ENCODE results near the gene GTF2IRD1.
"Not testable (repeated sequence)": the region's sequence is repeated elsewhere in the genome, so short reads cannot be mapped to it uniquely, and the experiment has no call there.

Gene GTF2IRD1

DNA sequence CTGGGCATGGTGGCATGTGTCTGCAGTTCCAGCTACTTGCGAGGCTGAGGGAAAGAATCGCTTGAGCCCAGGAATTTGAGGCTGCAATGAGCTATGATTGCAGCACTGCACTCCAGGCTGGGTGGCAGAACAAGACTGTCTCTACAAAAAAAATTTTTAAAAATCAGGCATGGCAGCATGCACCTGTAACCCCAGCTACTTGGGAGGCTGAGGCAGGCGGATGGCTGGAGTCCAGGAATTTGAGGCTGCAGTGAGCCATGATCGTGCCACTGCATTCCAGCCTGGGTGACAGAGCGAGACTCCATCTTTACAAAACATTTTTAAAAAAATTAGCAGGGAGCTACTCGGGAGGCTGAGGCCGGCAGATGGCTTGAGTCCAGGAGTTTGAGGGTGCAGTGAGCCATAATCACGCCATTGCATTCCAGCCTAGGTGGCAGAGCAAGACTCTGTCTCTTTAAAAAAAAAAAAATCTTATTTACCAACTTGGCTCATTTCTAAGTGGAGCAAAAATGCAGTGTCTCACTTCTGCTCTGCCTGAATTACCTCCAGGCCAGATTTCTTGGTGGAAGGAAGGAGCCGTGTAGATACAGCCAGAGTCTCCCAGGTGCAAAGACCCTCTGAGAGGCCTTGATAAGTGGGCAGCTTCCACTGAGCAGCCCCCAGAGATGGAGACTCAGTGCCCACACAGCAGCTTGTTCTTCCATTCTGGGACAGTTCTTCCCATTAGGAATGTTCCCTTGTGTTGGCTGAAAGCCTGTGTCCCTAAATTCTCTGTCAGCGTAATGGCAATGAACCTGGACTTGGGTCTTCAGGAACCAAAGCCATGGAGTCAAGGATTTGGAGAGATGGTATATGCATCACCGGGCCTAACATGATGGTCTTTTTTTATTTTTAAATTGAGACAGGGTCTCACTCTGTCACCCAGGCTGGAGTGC lies 30.0 kb downstream of the GTF2IRD1 start:
- Mint-ChIP-seq H3K9me3 (no peaks in the 10 kb centered on the region), H3K36me3 (ENCODE audit: low read depth) (no peaks in the 10 kb centered on the region), H3K4me1 (ENCODE audit: low read depth) (no peaks in the 10 kb centered on the region), H3K4me3 (no peak overlapping the region), H3K27me3 (peaks cover 13% of the 10 kb centered on the region), H3K27ac (no peak overlapping the region)
- no peak for DNase-seq

DNA sequence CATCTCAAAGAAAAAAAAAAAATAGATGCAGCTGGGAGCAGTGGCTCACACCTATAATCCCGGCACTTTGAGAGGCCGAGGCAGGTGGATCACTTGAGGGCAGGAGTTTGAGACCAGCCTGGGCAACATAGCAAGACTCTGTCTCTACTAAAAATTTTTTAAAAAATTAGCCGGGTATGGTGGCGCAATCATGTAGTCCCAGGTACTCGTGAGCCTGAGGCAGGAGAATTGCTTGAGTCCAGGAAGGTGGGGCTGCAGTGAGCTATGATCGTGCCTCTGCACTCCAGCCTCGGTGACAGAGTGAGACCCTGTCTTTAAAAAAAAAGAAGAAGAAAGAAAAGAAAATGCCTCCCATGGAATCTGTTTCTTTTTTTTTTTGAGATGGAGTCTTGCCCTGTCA lies 31.9 kb downstream of the GTF2IRD1 start:
- no peaks in the 10 kb centered on the region for H3K4me1 Mint-ChIP-seq (ENCODE audit: low read depth)
- H3K36me3 Mint-ChIP-seq (ENCODE audit: low read depth), result no peaks in the 10 kb centered on the region
- no peak overlapping the region for H3K4me3 Mint-ChIP-seq
- H3K27ac Mint-ChIP-seq, result no peak overlapping the region
- no peaks in the 10 kb centered on the region for H3K9me3 Mint-ChIP-seq
- peaks cover 8% of the 10 kb centered on the region for H3K27me3 Mint-ChIP-seq
- no peak for DNase-seq

DNA sequence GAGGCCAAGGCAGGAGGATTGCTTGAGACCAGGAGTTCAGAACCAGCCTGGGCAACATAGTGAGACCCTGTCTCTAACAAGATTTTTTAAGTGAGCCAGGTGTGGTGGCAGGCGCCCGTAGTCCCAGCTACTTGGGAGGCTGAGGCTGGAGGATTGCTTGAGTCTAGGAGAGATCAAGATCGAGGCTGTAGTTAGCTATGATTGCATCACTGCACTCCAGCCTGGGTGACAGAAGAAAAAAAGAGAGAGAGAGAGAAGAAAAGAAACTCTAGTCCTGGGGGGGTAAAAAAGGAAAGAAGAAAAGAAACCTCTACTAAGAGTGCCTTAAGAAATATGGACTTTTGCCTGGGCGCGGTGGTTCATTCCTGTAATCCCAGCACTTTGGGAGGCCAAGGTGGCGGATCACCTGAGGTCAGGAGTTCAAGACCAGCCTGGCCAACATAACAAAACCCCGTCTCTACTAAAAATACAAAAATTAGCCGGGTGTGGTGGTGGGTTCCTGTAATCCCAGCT lies 34.9 kb downstream of the GTF2IRD1 start:
- not testable (repeated sequence) for H3K27me3 Mint-ChIP-seq; H3K27ac Mint-ChIP-seq; H3K9me3 Mint-ChIP-seq; DNase-seq; H3K4me1 Mint-ChIP-seq (ENCODE audit: low read depth); H3K4me3 Mint-ChIP-seq; H3K36me3 Mint-ChIP-seq (ENCODE audit: low read depth)

DNA sequence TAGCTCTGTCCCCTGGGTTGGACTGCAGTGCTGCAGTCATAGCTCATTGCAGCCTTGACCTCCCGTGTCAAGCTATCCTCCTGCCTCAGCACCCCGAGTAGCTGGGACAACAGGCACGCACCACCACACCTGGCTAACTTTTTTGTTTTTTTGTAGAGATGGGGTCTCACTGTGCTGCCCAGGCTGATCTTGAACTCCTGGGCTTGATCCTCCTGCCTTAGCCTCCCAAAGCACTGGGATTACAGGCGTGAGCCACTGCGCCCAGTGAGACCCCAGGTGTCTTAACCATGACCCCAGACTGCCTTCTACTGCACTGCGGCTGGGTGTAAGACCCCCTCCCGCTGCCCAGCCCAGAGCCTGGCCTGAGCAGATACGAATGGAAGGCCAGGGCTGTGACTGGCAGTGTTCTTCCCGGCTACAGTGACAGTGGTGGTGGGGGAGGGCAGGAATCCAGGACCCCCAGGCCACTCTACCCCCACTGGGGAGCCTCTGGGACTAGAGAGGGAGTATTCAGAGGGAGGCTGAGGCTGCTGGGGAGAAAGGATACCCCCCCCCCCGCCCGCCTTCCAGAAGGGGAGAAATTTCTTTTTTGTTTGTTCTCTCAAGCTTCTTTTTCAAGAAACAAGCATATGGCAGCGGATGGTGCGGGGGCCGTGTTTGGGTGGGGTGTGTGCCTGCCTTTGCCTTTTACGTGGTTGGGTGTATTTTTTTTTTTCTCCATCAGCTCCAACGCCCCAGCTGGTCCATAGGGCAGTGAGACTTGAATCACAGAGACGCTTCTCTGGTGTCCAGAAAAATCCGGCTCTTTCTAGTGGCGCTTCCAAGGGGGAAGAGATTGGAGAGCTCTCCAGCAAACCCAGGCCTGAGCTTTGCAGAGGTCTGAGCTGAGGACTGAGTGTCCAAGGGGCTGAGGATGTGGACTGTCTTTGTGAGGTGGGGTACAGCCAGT lies 36.6 kb downstream of the GTF2IRD1 start:
- Mint-ChIP-seq H3K27me3 (peaks cover 3% of the 10 kb centered on the region), H3K4me1 (ENCODE audit: low read depth) (no peaks in the 10 kb centered on the region), H3K27ac (peak overlapping the region; percentile 38), H3K4me3 (no peak overlapping the region), H3K9me3 (peaks cover 4% of the 10 kb centered on the region), H3K36me3 (ENCODE audit: low read depth) (no peaks in the 10 kb centered on the region)
- no peak for DNase-seq

DNA sequence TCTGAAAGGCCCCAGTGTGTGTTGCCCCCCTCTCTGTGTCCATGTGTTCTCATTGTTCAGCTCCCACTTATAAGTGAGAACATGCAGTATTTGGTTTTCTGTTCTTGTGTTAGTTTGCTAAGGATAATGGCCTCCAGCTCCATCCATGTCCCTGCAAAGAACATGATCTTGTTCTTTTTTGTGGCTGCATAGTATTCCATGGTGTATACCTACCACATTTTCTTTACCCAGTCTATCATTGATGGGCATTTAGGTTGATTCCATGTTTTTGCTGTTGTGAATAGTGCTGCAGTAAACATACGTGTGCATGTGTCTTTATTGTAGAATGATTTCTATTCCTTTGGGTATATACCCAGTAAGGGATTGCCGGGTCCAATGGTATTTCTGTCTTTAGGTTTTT lies 37.8 kb downstream of the GTF2IRD1 start:
- DNase-seq, result not testable (repeated sequence)

DNA sequence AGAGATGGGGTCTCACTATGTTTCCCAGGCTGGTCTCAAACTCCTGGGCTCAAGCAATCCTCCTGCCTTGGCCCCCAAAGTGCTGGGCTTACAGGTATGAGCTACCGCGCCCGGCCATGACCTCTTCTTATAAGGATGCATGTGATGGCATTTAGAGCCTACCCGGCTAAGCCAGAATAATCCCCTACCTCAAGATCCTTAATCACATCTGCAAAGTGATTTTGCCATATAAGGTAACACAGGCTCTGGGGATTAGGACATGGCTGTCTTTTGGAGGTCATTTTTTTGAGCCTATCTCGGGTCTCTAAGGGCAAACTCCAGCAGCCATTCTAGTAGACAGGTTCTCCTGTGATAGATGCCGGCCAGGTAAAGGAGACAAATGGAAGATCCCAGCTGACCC lies 39.6 kb downstream of the GTF2IRD1 start:
- no peaks in the 10 kb centered on the region for H3K4me1 Mint-ChIP-seq (ENCODE audit: low read depth)
- no peak for DNase-seq
- no peak overlapping the region for H3K4me3 Mint-ChIP-seq
- peaks cover 3% of the 10 kb centered on the region for H3K27me3 Mint-ChIP-seq
- H3K27ac Mint-ChIP-seq, result no peak overlapping the region
- H3K36me3 Mint-ChIP-seq (ENCODE audit: low read depth), result no peaks in the 10 kb centered on the region
- peaks cover 4% of the 10 kb centered on the region for H3K9me3 Mint-ChIP-seq

More for the DNA sequence above, 37.8 kb downstream of the GTF2IRD1 start:
- not testable (repeated sequence) for H3K4me1 Mint-ChIP-seq (ENCODE audit: low read depth); H3K9me3 Mint-ChIP-seq; H3K36me3 Mint-ChIP-seq (ENCODE audit: low read depth); H3K27ac Mint-ChIP-seq; H3K27me3 Mint-ChIP-seq; H3K4me3 Mint-ChIP-seq

DNA sequence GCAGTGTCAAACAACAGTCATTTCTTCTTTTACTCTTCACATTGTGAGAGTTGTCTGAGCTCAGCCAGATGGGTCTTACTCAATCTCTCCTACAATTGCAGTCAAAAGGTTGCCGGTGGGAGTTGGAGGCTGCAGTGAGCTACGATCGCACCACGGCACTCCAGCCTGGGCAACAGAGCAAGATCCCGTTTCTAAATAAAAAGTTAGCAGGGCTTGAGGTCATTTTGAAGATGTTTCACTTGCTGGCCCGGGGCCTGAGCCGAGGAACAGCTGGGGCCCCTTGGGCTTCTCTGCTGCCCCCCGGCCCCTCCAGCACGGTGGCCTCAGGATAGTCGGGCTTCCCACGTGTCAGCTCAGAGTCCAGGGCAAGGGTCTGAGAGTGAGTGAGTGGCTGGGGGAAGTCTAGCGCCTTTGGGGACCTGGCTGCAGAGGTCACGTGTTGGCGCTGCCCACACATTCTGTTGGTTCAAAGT lies 40.4 kb downstream of the GTF2IRD1 start:
- Mint-ChIP-seq H3K4me1 (ENCODE audit: low read depth) (no peaks in the 10 kb centered on the region), H3K27me3 (peaks cover 3% of the 10 kb centered on the region), H3K27ac (no peak overlapping the region), H3K9me3 (peaks cover 4% of the 10 kb centered on the region), H3K4me3 (no peak overlapping the region), H3K36me3 (ENCODE audit: low read depth) (no peaks in the 10 kb centered on the region)
- no peak for DNase-seq

DNA sequence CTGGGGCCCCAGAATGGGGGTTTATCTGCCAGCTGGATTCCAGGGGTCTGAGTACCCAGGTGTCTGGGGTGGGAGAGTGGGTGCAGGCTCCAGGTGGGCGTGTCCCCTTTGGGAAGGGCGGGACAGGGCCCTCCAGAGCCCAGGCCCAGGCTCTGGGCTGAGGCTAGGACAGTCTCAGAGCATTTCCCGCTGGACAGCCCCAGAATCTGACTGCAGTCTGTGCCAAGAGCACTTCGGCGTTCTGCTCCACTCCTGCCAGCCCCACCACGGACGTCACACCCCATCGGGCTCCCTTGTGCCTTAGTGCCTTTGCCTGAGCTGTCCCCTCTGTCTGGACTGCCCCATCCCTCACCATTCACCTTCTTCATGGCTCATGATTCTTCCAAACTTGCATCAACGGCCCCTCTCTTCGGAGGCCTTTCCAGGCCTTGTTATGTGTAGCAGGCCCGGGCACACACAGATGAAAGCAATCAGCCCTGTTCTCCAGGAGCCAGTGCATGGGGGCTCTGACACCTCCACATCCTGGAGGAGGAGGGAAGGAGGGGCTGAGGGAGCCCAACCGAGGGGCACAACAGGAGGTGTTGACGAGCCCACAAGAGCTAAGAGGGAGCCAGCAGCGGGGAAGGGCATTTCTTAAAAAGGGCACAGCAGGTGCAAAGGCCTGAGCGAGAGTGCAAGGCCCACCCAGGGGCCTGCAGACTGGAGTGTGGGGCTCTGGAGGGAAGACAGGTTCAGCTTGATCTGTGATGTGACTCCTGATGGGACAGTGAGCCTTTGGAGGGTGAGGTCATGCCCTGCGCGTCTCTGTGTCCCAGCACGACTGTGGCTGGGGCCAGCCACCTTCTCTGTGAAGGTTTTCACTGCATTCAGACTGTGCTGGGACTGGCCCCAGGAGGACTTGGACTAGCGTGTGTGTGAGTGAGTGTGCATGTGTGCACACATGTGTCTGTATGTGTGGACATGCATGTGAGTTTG lies 41.7 kb downstream of the GTF2IRD1 start:
- Mint-ChIP-seq H3K9me3 (peaks cover 4% of the 10 kb centered on the region), H3K4me3 (no peak overlapping the region), H3K27ac (no peak overlapping the region), H3K36me3 (ENCODE audit: low read depth) (no peaks in the 10 kb centered on the region), H3K27me3 (peaks cover 3% of the 10 kb centered on the region), H3K4me1 (ENCODE audit: low read depth) (no peaks in the 10 kb centered on the region)
- DNase-seq, result no peak

DNA sequence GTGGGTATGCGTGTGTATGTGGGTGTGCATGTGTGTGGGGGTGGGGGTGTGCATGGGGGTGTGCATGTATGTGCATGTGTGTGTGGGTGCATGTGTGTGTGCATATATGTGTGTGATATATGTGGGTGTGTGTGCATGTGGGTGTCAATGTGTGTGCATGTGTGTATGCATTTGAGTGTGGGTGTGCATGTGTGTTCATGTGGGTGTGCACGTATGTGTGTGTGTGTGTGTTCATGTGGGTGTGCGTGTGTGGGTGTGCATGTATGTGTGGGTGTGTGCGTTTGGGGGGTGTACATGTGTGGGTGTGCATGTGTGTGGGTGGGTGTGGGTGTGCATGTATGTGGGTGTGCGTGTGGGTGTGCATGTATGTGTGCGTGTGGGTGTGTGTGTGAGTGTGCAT lies 42.6 kb downstream of the GTF2IRD1 start:
- peaks cover 3% of the 10 kb centered on the region for H3K27me3 Mint-ChIP-seq
- no peak for DNase-seq
- H3K4me1 Mint-ChIP-seq (ENCODE audit: low read depth), result no peaks in the 10 kb centered on the region
- H3K36me3 Mint-ChIP-seq (ENCODE audit: low read depth), result no peaks in the 10 kb centered on the region
- H3K9me3 Mint-ChIP-seq, result peaks cover 4% of the 10 kb centered on the region
- no peak overlapping the region for H3K27ac Mint-ChIP-seq
- H3K4me3 Mint-ChIP-seq, result no peak overlapping the region

DNA sequence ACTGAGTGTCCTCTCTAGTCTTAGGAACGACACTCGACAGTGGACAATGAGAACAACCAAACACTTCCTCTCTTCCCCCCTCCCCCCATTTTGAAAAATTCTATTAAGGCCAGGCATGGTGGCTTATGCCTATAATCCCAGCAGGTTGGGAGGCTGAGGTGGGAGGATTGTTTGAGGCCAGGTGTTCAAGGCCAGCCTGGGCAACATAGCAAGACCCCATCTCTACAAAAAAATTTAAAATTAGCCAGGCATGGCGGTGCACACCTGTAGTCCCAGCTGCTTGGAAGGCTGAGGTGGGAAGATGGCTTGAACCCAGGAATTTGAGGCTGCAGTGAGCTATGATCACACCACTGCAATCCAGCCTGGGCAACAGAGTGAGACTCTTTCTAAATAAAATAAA lies 43.1 kb downstream of the GTF2IRD1 start:
- H3K36me3 Mint-ChIP-seq (ENCODE audit: low read depth); DNase-seq; H3K27ac Mint-ChIP-seq: not testable (repeated sequence)

DNA sequence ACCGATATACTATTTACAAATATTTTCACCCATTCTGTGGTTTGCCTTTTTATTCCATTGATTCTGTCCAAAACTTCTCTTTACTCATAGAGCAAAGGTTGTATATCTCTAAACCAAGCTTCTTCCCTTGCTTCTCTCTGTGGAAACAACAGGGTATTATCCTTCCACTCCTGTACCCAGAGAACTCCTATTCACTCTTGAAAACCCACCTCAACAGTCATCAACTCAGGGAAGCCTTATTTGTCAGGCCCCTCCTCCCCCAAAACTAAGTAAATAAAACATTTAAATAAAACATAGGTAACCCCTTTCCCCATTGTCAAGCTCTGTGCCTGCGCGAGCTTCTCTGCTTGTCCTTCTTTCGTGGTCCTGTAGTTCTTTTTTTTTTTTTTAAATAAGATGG lies 44.6 kb downstream of the GTF2IRD1 start:
- Mint-ChIP-seq H3K4me3 (no peak overlapping the region), H3K36me3 (ENCODE audit: low read depth) (no peaks in the 10 kb centered on the region), H3K9me3 (no peaks in the 10 kb centered on the region), H3K4me1 (ENCODE audit: low read depth) (no peaks in the 10 kb centered on the region), H3K27ac (no peak overlapping the region), H3K27me3 (peaks cover 3% of the 10 kb centered on the region)
- no peak for DNase-seq

More for the DNA sequence above, 43.1 kb downstream of the GTF2IRD1 start:
- not testable (repeated sequence) for H3K4me1 Mint-ChIP-seq (ENCODE audit: low read depth); H3K4me3 Mint-ChIP-seq; H3K9me3 Mint-ChIP-seq; H3K27me3 Mint-ChIP-seq

DNA sequence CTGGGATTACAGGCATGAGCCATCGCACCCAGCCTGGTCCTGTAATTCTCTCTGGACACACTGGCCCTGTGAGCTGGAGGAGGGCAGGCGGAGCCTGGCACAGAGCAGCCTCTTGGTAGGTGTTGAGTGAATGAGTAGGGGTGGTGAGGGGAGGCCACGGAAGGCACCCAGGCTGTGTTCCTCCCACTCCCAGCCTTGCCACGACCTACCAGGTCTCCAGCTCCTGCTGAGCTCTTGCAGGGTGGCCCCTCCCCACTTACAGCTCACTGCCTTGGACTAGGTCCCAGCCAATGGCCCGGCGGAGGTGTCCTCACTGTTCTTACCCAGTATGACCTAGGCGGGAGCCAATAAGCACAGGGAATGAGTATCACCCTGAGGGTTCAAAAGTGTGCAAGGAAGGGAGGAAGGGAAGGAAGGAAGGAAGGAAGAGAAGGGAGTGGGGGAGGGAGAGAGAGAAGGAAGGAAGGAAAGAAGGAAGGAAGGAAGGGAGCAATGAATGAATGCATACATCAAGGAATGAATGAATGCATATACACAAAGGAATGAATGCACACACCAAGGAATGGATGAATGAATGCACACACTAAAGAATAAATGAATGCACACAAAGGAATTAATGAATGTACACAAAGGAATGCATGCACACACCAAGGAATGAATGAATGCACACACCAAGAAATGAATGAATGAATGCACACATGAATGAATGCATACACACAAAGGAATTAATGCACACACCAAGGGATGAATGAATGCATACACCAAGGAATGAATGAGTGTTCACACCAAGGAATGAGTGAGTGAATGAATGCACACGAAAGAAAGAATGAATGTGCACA lies 45.5 kb downstream of the GTF2IRD1 start:
- no peak overlapping the region for H3K4me3 Mint-ChIP-seq

DNA sequence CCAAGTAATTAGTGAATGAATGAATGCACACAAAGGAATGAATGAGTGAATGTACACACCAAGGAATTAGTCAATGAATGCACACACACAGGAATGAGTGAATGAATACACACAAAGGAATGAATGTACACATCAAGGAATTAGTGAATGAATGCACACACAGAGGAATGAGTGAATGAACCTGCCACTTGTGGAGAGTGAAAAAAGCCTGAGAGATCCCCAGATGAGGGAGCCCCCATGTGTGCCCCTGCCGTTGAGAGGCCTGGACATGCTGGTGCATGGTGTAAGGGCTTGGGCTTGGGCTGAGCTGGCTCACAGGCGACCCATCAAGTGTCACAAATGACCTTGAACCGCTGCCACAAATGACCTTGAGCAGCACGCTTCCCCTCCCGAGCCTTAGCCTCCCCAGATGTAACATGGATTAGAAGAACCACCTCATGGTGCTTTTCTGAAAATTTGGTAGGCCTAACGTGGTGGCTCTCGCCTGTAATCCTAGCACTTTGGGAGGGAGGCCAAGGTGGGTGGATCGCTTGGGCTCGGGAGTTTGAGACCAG lies 46.2 kb downstream of the GTF2IRD1 start:
- no peaks in the 10 kb centered on the region for H3K27me3 Mint-ChIP-seq
- H3K4me1 Mint-ChIP-seq (ENCODE audit: low read depth), result no peaks in the 10 kb centered on the region
- H3K36me3 Mint-ChIP-seq (ENCODE audit: low read depth), result no peaks in the 10 kb centered on the region
- no peak for DNase-seq
- no peak overlapping the region for H3K27ac Mint-ChIP-seq
- H3K4me3 Mint-ChIP-seq, result no peak overlapping the region
- no peaks in the 10 kb centered on the region for H3K9me3 Mint-ChIP-seq

More for the DNA sequence above, 45.5 kb downstream of the GTF2IRD1 start:
- DNase-seq, result no peak
- Mint-ChIP-seq H3K9me3 (no peaks in the 10 kb centered on the region), H3K27me3 (no peaks in the 10 kb centered on the region), H3K27ac (no peak overlapping the region), H3K4me1 (ENCODE audit: low read depth) (no peaks in the 10 kb centered on the region), H3K36me3 (ENCODE audit: low read depth) (no peaks in the 10 kb centered on the region)
